Measurements from ENCODE around the gene LRMDA. TPM values are rescaled to one million over a fixed set of nuclear protein-coding genes. Genes with fewer than 3 reads are reported as not detected.

LRMDA gene
- polyA plus RNA-seq, 3 donors: 39.8 to 59.6 (median 56.4) TPM

DNA sequence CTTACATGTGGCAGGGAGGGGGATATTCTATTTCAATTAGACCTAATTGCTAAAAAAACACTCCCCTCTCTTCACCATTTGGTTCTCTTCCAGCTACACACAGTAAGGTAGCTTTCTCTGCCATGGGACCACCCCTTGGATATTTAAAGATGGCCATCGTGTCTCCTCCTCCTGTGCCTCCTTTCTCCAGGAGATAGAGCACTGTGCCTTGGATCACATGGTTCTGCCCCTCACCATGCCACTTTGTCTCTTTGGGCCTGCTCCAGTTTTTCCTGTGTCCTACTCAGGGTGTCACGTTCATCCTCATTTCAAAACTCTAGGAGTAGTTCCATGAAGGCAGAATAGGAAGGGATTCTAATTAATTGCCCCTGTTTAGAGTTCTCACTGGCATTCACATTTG lies 1146.0 kb downstream of the LRMDA start:
- Histone ChIP-seq H3K9me3 (replicated peaks in 1 of 2; ENCODE audit: control insufficient read depth in 1 of 2, insufficient read depth in 1 of 2, low read length in 2 of 2) (no peaks in the 10 kb centered on the region), H3K79me2 (ENCODE audit: insufficient read depth, low read length) (no peaks in the 10 kb centered on the region), H3K27ac (ENCODE audit: low read depth in 1 of 2, low read length in 2 of 2) (no peak overlapping the region), H3K36me3 (replicated peaks in 1 of 2; ENCODE audit: control insufficient read depth in 1 of 2, insufficient read depth in 2 of 2, low read length in 2 of 2) (peaks cover 0 to 7% of the 10 kb centered on the region in 2 donors), H3K9ac (ENCODE audit: insufficient read depth, low read length, poor library complexity, severe bottlenecking) (no peak overlapping the region), H4K20me1 (ENCODE audit: insufficient read depth, low read length) (no peaks in the 10 kb centered on the region), H3K4me1 (ENCODE audit: control insufficient read depth in 1 of 2, insufficient read depth in 2 of 2, low read length in 2 of 2) (no peaks in the 10 kb centered on the region), H3K27me3 (ENCODE audit: control insufficient read depth in 2 of 2, insufficient read depth in 2 of 2, low read length in 2 of 2) (no peaks in the 10 kb centered on the region), H3K4me3 (replicated peaks in 1 of 3; ENCODE audit: low read depth in 2 of 3, low read length in 3 of 3) (no peak overlapping the region), H3K4me2 (replicated peaks; ENCODE audit: extremely low read depth, low read length, poor library complexity, severe bottlenecking) (no peak overlapping the region), H2AFZ (ENCODE audit: insufficient read depth, low read depth, low read length, poor library complexity, severe bottlenecking) (no peak overlapping the region)
- DNase-seq: no peak
- H3K27ac Mint-ChIP-seq: no peak overlapping the region
- no peaks in the 10 kb centered on the region for H3K27me3 Mint-ChIP-seq (ENCODE audit: low read depth in 3 of 3)
- H3K9me3 Mint-ChIP-seq: peaks cover 0 to 18% (median 3%) of the 10 kb centered on the region in 7 donors
- no peaks in the 10 kb centered on the region for H3K4me1 Mint-ChIP-seq
- intact Hi-C loops (cut with micrococcal nuclease): no loop called here
- H3K4me3 Mint-ChIP-seq: no peak overlapping the region
- H3K36me3 Mint-ChIP-seq: peaks cover 11 to 15% of the 10 kb centered on the region in 2 donors
- TF ChIP-seq CTCF (IDR thresholded peaks at IDR 0.05): no peak
- WGBS (ENCODE audit: insufficient coverage): 100% methylated on average over 1 of the region's 2 CpGs

- H3K79me2 ChIP-seq (ENCODE audit: insufficient read depth, low read length): no peaks in the 10 kb centered on the region
- WGBS (ENCODE audit: insufficient coverage): 100% methylated on average over 1 of the region's 4 CpGs
- Mint-ChIP-seq H3K9me3 (peaks cover 0 to 12% (median 1%) of the 10 kb centered on the region in 7 donors), H3K36me3 (peaks cover 3 to 4% of the 10 kb centered on the region in 2 donors), H3K4me1 (no peaks in the 10 kb centered on the region), H3K27me3 (ENCODE audit: low read depth in 3 of 3) (no peaks in the 10 kb centered on the region), H3K27ac (no peak overlapping the region), H3K4me3 (no peak overlapping the region)
- H3K27ac ChIP-seq (ENCODE audit: low read depth in 1 of 2, low read length in 2 of 2): no peak overlapping the region
- peaks cover 0 to 4% of the 10 kb centered on the region in 2 donors for H3K9me3 ChIP-seq (replicated peaks in 1 of 2; ENCODE audit: control insufficient read depth in 1 of 2, insufficient read depth in 1 of 2, low read length in 2 of 2)
- H3K27me3 ChIP-seq (ENCODE audit: control insufficient read depth in 2 of 2, insufficient read depth in 2 of 2, low read length in 2 of 2): no peaks in the 10 kb centered on the region
- no peak for DNase-seq
- H4K20me1 ChIP-seq (ENCODE audit: insufficient read depth, low read length): no peaks in the 10 kb centered on the region
- intact Hi-C loops (cut with micrococcal nuclease): no loop called here
- no peak overlapping the region for H2AFZ ChIP-seq (ENCODE audit: insufficient read depth, low read depth, low read length, poor library complexity, severe bottlenecking)
- H3K36me3 ChIP-seq (replicated peaks in 1 of 2; ENCODE audit: control insufficient read depth in 1 of 2, insufficient read depth in 2 of 2, low read length in 2 of 2): no peaks in the 10 kb centered on the region
- no peak for TF ChIP-seq CTCF (IDR thresholded peaks at IDR 0.05)
- no peak overlapping the region for H3K4me3 ChIP-seq (replicated peaks in 1 of 3; ENCODE audit: low read depth in 2 of 3, low read length in 3 of 3)
- H3K4me1 ChIP-seq (ENCODE audit: control insufficient read depth in 1 of 2, insufficient read depth in 2 of 2, low read length in 2 of 2): no peaks in the 10 kb centered on the region
- no peak overlapping the region for H3K4me2 ChIP-seq (replicated peaks; ENCODE audit: extremely low read depth, low read length, poor library complexity, severe bottlenecking)
- no peak overlapping the region for H3K9ac ChIP-seq (ENCODE audit: insufficient read depth, low read length, poor library complexity, severe bottlenecking)
Measured at GRCh38 chr10:76581506-76582256, 1150.3 kb downstream of the LRMDA start.

All from CD14-positive monocyte (primary cell).